GM06990 (cell line): ENCODE results near the gene TBPL2.
"Not testable (repeated sequence)": the region's sequence is repeated elsewhere in the genome, so short reads cannot be mapped to it uniquely, and the experiment has no call there.

Experiments used
- DNase-seq: peaks from one replicate; pipeline ENCODE4 v3.0.0-alpha.2; 2011; ENCODE audit not compliant: insufficient read length; ENCODE audit errors: extremely low read depth
- H3K27me3 ChIP-seq: replicated peaks from 2 replicates; pipeline ENCODE4 v1.6.0; 2011; ENCODE audit warnings: low read length; ENCODE audit not compliant: control insufficient read depth, insufficient read depth
- H3K36me3 ChIP-seq: 2 replicates; pipeline ENCODE4 v1.5.1; 2011; ENCODE audit warnings: low read length; ENCODE audit not compliant: control insufficient read depth, insufficient read depth
- H3K4me3 ChIP-seq: replicated peaks from 2 replicates; pipeline ENCODE4 v1.5.1; 2011; ENCODE audit warnings: low read depth, mild to moderate bottlenecking, control low read depth, low read length
- CTCF ChIP-seq: IDR thresholded peaks from 2 replicates; pipeline ENCODE4 v1.5.1; 2011; ENCODE audit warnings: low read length, control low read depth, mild to moderate bottlenecking, inconsistent platforms; ENCODE audit not compliant: insufficient read depth, poor library complexity, severe bottlenecking

Gene TBPL2

GRCh38 chr14:55440385-55440784, at the start of gene TBPL2:
TBPL2 (minus strand) TSS chr14:55440616; CDS start chr14:55440449, 167 bp downstream.
- H3K36me3 ChIP-seq = no peaks in the 10 kb centered on the region
- DNase-seq = no peak
- TF ChIP-seq CTCF = no peak
- H3K4me3 ChIP-seq = no peak within 1 kb of the TSS
- H3K27me3 ChIP-seq = no peaks in the 10 kb centered on the region

- Histone ChIP-seq H3K36me3 (no peaks in the 10 kb centered on the region), H3K27me3 (no peaks in the 10 kb centered on the region), H3K4me3 (no peak overlapping the region)
- no peak for TF ChIP-seq CTCF
- DNase-seq = no peak
Measured at GRCh38 chr14:55488204-55488603, 47.8 kb upstream of the TBPL2 start.

- TF ChIP-seq CTCF = no peak
- no peak overlapping the region for H3K4me3 ChIP-seq
- no peaks in the 10 kb centered on the region for H3K27me3 ChIP-seq
- no peaks in the 10 kb centered on the region for H3K36me3 ChIP-seq
- DNase-seq = no peak
Measured at GRCh38 chr14:55482936-55483605, 42.7 kb upstream of the TBPL2 start.

GRCh38 chr14:55481769-55482168, 41.4 kb upstream of the TBPL2 start:
- no peaks in the 10 kb centered on the region for H3K27me3 ChIP-seq
- no peak for TF ChIP-seq CTCF
- no peak overlapping the region for H3K4me3 ChIP-seq
- DNase-seq = no peak
- H3K36me3 ChIP-seq = no peaks in the 10 kb centered on the region

- no peaks in the 10 kb centered on the region for H3K27me3 ChIP-seq
- no peaks in the 10 kb centered on the region for H3K36me3 ChIP-seq
- no peak for TF ChIP-seq CTCF
- H3K4me3 ChIP-seq = no peak overlapping the region
- DNase-seq = no peak
Measured at GRCh38 chr14:55477680-55478079, 37.3 kb upstream of the TBPL2 start.

GRCh38 chr14:55476448-55476847, 36.0 kb upstream of the TBPL2 start:
- H3K36me3 ChIP-seq, H3K27me3 ChIP-seq, DNase-seq, H3K4me3 ChIP-seq: not testable (repeated sequence)
